WERI-Rb-1 (cell line): ENCODE data around the gene NR1H4.
"Not testable (repeated sequence)": the region's sequence is repeated elsewhere in the genome, so short reads cannot be mapped to it uniquely, and the experiment has no call there.

Experiments used
- DNase-seq: peaks from one replicate; pipeline ENCODE4 v3.0.0-alpha.2; 2020
- H3K27ac ChIP-seq: fragments of 250-450 bp; sonication (Bioruptor Pico); 2 replicates; pipeline ENCODE4 v1.5.1; 2020; ENCODE audit warnings: mild to moderate bottlenecking, moderate library complexity
- H3K27me3 ChIP-seq: fragments of 250-450 bp; sonication (Bioruptor Pico); 2 replicates; pipeline ENCODE4 v1.5.1; 2021; ENCODE audit warnings: mild to moderate bottlenecking, low read depth, moderate library complexity; ENCODE audit not compliant: insufficient read depth, severe bottlenecking
- H3K36me3 ChIP-seq: fragments of 250-450 bp; sonication (Bioruptor Pico); 2 replicates; pipeline ENCODE4 v1.5.1; 2020; ENCODE audit warnings: mild to moderate bottlenecking, moderate library complexity
- H3K4me3 ChIP-seq: 2 replicates; pipeline ENCODE4 v1.5.1; 2011; ENCODE audit warnings: low read depth, mild to moderate bottlenecking, control low read depth, low read length
- H3K9me3 ChIP-seq: fragments of 250-450 bp; sonication (Bioruptor Pico); 2 replicates; pipeline ENCODE4 v1.5.1; 2021; ENCODE audit warnings: mild to moderate bottlenecking, moderate library complexity; ENCODE audit not compliant: severe bottlenecking
- TF ChIP-seq, protein P1 (sequence below): IDR thresholded peaks from 2 replicates; pipeline ENCODE4 v1.5.1; 2011; ENCODE audit warnings: low read depth, mild to moderate bottlenecking, control low read depth, inconsistent platforms, low read length

The NR1H4 gene

DNA sequence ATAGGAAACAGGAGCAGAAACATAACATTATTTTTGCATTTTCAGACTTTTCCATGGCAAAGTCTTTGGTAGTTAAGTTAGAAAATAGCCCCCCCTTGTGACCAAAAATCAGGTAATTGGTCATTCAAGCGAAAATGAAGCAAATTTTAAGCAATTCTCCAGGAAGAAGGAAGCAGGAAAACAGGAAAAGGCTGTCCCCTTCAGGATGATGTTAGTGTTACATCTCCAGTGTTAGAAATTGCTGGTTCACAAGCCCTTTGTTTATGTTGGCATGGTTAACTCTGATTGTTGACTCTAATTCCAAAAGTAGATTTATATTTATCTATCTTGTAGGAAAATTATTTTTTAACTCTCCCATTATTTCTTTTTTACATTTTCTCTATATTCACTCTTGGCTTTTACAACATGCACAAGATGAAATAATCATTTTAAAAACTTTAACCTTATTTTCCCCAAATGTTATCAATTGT lies 81.0 kb downstream of the NR1H4 start:
- H3K27ac ChIP-seq = peak overlapping the region; percentile 15; the same call in 1 of the 2 replicates

DNA sequence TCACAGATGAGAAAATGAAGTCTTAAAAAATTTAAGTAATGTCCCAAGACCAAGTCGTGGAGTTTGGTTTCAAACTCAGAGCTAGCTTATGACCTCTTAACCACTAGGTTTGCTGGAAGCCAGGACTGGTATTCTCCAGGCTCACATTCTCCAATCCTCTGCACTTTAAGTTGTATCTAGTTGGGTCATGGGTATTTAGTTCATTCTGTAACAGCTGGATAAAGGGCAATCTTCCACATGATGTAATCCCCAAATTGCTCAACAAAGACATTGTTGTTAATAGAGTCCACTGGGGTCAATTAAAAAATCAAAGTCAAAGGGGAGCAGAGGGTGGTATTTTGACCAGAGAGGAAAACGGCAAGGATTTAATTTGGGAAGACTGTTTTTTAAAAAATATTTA lies 82.1 kb downstream of the NR1H4 start:
- no peaks in the 10 kb centered on the region for H3K27me3 ChIP-seq
- TF ChIP-seq, protein P1, sequence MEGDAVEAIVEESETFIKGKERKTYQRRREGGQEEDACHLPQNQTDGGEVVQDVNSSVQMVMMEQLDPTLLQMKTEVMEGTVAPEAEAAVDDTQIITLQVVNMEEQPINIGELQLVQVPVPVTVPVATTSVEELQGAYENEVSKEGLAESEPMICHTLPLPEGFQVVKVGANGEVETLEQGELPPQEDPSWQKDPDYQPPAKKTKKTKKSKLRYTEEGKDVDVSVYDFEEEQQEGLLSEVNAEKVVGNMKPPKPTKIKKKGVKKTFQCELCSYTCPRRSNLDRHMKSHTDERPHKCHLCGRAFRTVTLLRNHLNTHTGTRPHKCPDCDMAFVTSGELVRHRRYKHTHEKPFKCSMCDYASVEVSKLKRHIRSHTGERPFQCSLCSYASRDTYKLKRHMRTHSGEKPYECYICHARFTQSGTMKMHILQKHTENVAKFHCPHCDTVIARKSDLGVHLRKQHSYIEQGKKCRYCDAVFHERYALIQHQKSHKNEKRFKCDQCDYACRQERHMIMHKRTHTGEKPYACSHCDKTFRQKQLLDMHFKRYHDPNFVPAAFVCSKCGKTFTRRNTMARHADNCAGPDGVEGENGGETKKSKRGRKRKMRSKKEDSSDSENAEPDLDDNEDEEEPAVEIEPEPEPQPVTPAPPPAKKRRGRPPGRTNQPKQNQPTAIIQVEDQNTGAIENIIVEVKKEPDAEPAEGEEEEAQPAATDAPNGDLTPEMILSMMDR = no peak
- no peak overlapping the region for H3K27ac ChIP-seq
- H3K4me3 ChIP-seq = no peak overlapping the region
- H3K36me3 ChIP-seq = no peaks in the 10 kb centered on the region
- H3K9me3 ChIP-seq = no peaks in the 10 kb centered on the region
- no peak for DNase-seq

More for the DNA sequence above, 81.0 kb downstream of the NR1H4 start:
- Histone ChIP-seq H3K27me3 (no peaks in the 10 kb centered on the region), H3K4me3 (no peak overlapping the region), H3K36me3 (no peaks in the 10 kb centered on the region), H3K9me3 (no peaks in the 10 kb centered on the region)
- peak; percentile 38 for DNase-seq
- TF ChIP-seq, protein P1 = peak; percentile 83

DNA sequence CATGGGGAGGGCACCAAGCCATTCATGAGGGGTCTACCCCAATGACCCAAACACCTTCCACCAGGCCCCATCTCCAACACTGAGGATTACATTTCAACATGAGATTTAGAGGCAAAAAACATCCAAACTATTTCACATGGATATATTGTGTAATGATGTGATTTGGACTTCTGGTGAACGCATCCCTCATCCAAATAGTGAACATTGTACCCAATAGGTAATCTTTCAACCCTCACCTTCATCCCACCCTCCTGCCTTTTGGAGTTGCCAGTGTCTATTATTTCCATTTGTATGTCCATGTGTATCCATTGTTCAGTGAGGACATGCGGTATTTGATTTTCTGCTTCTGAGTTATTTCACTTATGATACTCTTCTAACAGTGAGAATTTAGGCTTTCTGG lies 83.7 kb downstream of the NR1H4 start:
- no peaks in the 10 kb centered on the region for H3K9me3 ChIP-seq
- H3K4me3 ChIP-seq = no peak overlapping the region
- H3K36me3 ChIP-seq = no peaks in the 10 kb centered on the region
- H3K27ac ChIP-seq = no peak overlapping the region
- TF ChIP-seq, protein P1 = no peak
- DNase-seq = no peak
- no peaks in the 10 kb centered on the region for H3K27me3 ChIP-seq

DNA sequence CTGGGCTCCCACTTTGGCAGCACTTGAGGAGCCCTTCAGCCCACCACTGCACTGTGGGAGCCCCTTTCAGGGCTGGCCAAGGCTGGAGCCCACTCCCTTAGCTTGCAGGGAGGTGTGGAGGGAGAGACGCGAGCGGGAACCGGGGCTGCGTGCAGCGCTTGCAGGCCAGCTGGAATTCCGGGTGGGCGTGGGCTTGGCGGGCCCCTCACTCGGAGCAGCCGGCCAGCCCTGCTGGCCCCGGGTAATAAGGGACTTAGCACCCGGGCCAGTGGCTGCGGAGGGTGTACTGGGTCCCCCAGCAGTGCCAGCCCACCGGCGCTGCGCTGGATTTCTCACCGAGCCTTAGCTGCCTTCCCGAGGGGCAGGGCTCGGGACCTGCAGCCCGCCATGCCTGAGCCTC lies 85.6 kb downstream of the NR1H4 start:
- not testable (repeated sequence) for DNase-seq

DNA sequence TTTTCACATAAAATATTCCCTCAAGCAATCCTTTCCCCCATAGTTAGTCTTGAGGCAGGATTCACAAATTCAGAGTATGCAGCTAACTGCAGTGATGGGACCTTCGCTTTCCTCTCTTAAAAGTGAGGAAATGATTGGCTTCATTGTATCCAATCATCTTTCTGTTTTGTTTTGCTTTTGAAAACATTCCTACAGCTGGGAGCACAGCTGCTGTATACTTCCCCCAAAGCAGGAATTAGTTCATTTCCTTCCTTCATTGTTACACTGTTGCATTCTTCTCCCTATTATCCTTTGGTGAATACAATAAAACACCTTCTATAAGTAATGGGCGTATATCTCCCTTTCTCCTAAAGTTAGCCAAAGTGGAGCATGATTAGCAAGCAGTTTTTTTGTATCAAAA lies 90.4 kb downstream of the NR1H4 start:
- Histone ChIP-seq H3K4me3 (no peak overlapping the region), H3K9me3 (no peaks in the 10 kb centered on the region), H3K27ac (no peak overlapping the region), H3K36me3 (no peaks in the 10 kb centered on the region), H3K27me3 (no peaks in the 10 kb centered on the region)
- TF ChIP-seq, protein P1 = no peak
- DNase-seq = no peak

More for the DNA sequence above, 85.6 kb downstream of the NR1H4 start:
- H3K9me3 ChIP-seq, H3K4me3 ChIP-seq, H3K36me3 ChIP-seq, H3K27ac ChIP-seq, H3K27me3 ChIP-seq: not testable (repeated sequence)

DNA sequence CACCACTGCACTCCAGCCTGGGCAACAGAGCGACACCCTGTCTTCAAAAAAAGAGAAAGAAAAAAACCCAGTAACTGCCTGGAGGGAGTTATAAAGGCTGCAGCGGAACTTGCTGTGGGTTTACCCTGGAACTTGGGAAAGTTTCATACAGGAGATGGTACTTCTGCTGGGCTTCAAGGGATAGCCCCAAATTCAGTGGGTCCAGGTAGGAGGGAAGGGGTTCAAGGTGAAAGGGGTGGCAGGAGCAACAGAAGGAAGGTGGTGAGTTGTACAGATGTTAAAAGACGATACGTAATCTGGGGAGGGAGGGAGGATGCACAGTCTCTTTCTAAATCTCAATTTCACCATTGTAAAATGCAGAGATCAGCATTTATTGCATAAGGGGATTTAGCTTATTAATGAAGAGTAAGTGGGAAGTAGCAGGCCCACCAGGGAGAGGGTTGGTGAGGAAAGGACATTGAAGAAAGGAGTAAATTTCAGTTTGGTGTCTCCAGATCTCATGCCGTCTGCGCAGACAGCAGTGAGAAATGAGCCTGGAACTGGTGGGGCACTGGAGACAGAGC lies 91.3 kb downstream of the NR1H4 start:
- H3K4me3 ChIP-seq = no peak overlapping the region
- no peak overlapping the region for H3K27ac ChIP-seq
- H3K36me3 ChIP-seq = no peaks in the 10 kb centered on the region
- TF ChIP-seq, protein P1 = no peak
- H3K27me3 ChIP-seq = no peaks in the 10 kb centered on the region
- H3K9me3 ChIP-seq = no peaks in the 10 kb centered on the region
- DNase-seq = no peak
